ENCODE results near the gene DMRTB1.
A peak's percentile ranks its signal among the peaks of the same experiment; 100 is the strongest.

Gene DMRTB1

DNA sequence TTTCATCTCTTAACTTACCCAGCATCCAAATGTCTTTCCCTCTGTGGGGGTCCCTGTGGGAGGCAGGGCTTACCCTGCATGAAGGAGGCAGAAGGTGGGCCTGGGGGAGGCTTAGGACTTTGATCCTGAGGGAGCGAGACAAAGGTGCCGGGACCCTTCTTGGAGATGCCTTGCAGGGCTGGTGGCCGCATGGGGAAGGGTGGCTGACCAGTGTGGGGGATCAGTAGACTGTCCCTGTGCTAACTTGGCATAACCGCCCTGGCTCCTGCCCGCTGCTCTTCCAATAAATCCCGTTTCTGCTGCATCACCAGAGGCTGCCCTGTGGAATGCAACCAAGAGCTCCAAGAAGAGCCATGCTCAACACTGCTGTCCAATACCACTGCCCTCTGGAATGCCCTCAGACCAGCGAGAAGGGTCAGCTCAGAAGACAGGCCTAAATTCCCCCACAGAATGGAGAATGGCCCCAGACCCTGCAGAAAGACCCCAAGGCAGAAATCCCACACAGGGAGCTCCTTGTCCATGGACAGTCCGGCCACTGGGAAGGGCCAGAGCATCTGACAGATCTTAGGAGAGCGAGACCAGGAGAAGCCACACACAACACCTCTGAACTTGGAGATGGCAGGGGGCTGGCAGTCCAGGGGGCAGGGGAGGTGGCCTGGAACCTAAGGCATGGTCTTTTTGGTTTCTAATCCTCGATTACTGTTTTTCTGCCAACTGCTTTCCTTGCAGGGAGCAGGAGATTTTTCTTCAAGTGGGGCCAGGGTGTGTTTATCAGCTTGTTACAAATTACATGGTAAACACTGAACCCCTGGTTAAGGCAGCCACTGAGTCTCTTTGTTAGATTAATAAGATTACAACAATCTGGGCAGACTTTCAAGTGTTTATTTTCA, 46.7 kb upstream of the DMRTB1 start:
- H3K4me3 ChIP-seq (ENCODE audit: low read depth, low read length): no peak overlapping the region
- no peak for DNase-seq (ENCODE audit: low read depth, low spot score)
- POLR2A ChIA-PET: interaction anchor here (0.7 kb wide), 1 partner anchor 79 kb away, joined by 3 read pairs; no protein-coding TSS in a partner anchor
- CTCF ChIA-PET: interaction anchor here (1.1 to 3.9 kb wide), 7 partner anchors 8 to 134 kb away, joined by 3 to 23 read pairs (median 4); no protein-coding TSS in a partner anchor
- TF ChIP-seq, protein P1, sequence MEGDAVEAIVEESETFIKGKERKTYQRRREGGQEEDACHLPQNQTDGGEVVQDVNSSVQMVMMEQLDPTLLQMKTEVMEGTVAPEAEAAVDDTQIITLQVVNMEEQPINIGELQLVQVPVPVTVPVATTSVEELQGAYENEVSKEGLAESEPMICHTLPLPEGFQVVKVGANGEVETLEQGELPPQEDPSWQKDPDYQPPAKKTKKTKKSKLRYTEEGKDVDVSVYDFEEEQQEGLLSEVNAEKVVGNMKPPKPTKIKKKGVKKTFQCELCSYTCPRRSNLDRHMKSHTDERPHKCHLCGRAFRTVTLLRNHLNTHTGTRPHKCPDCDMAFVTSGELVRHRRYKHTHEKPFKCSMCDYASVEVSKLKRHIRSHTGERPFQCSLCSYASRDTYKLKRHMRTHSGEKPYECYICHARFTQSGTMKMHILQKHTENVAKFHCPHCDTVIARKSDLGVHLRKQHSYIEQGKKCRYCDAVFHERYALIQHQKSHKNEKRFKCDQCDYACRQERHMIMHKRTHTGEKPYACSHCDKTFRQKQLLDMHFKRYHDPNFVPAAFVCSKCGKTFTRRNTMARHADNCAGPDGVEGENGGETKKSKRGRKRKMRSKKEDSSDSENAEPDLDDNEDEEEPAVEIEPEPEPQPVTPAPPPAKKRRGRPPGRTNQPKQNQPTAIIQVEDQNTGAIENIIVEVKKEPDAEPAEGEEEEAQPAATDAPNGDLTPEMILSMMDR (IDR thresholded peaks at IDR 0.05; ENCODE audit: insufficient read depth, low read length, missing control alignments): no peak

- CTCF ChIA-PET: interaction anchor here (1.1 to 3.9 kb wide), 7 partner anchors 9 to 135 kb away, joined by 3 to 23 read pairs (median 4); no protein-coding TSS in a partner anchor
- peak; percentile 74 for DNase-seq (ENCODE audit: low read depth, low spot score)
- POLR2A ChIA-PET: interaction anchor here (0.7 to 0.8 kb wide), 2 partner anchors 80 to 113 kb away, joined by 3 read pairs; no protein-coding TSS in a partner anchor
- H3K4me3 ChIP-seq (ENCODE audit: low read depth, low read length): no peak overlapping the region
- TF ChIP-seq, protein P1 (IDR thresholded peaks at IDR 0.05; ENCODE audit: insufficient read depth, low read length, missing control alignments): no peak
Measured at GRCh38 chr1:53413175-53414001, 45.8 kb upstream of the DMRTB1 start.

- H3K4me3 ChIP-seq (ENCODE audit: low read depth, low read length): no peak overlapping the region
- CTCF ChIA-PET: interaction anchor here (1.2 to 3.9 kb wide), 4 partner anchors 9 to 136 kb away, joined by 3 to 23 read pairs (median 12); no protein-coding TSS in a partner anchor
- POLR2A ChIA-PET: no interaction called here
- TF ChIP-seq, protein P1 (IDR thresholded peaks at IDR 0.05; ENCODE audit: insufficient read depth, low read length, missing control alignments): no peak
- no peak for DNase-seq (ENCODE audit: low read depth, low spot score)
Measured at GRCh38 chr1:53414632-53415031, 44.6 kb upstream of the DMRTB1 start.

GRCh38 chr1:53415432-53415831, 43.8 kb upstream of the DMRTB1 start:
- no peak overlapping the region for H3K4me3 ChIP-seq (ENCODE audit: low read depth, low read length)
- ChIA-PET POLR2A (no interaction called here), CTCF (interaction anchor here (1.6 to 3.9 kb wide), 2 partner anchors 29 to 137 kb away, joined by 7 to 23 read pairs; no protein-coding TSS in a partner anchor)
- DNase-seq (ENCODE audit: low read depth, low spot score): no peak
- TF ChIP-seq, protein P1 (IDR thresholded peaks at IDR 0.05; ENCODE audit: insufficient read depth, low read length, missing control alignments): no peak

GRCh38 chr1:53416269-53416813, 42.9 kb upstream of the DMRTB1 start:
- CTCF ChIA-PET: interaction anchor here (1.6 kb wide), 1 partner anchor 28 kb away, joined by 7 read pairs; no protein-coding TSS in a partner anchor
- TF ChIP-seq, protein P1 (IDR thresholded peaks at IDR 0.05; ENCODE audit: insufficient read depth, low read length, missing control alignments): no peak

More at GRCh38 chr1:53416269-53416813, 42.9 kb upstream of the DMRTB1 start:
- no peak for DNase-seq (ENCODE audit: low read depth, low spot score)
- no peak overlapping the region for H3K4me3 ChIP-seq (ENCODE audit: low read depth, low read length)
- POLR2A ChIA-PET: no interaction called here

All from AG04449 (cell line).